SK-N-SH (cell line): ENCODE measurements around the gene OR5A1. TPM values are rescaled to one million over a fixed set of nuclear protein-coding genes. Genes with fewer than 3 reads are reported as not detected.

ENCODE experiments used
- CTCF ChIA-PET: fragments of 300-600, 350-600 bp; formaldehyde crosslinking; extraction: SDS; loops from one replicate; lab custom pipeline; 2021; lab: Yijun Ruan, JAX
- POLR2A ChIA-PET: fragments of 350-600 bp; sonication (Branson Sonifier 250); formaldehyde crosslinking; extraction: SDS; loops from one replicate; lab custom pipeline; 2020; ENCODE audit warnings: antibody characterized with exemption, inconsistent platforms; lab: Yijun Ruan, JAX
- DNase-seq: peaks from one replicate; pipeline ENCODE4 v3.0.0; 2012
- H2AFZ ChIP-seq: fragments of 200-600 bp; sonication (generic); 2 replicates; pipeline ENCODE4 v1.8.1; 2016; ENCODE audit warnings: antibody characterized with exemption, mild to moderate bottlenecking, low read depth
- H3F3A ChIP-seq: fragments of 200-600 bp; sonication (generic); replicated peaks from 2 replicates; pipeline ENCODE3; 2016; ENCODE audit warnings: antibody characterized with exemption, mild to moderate bottlenecking; ENCODE audit not compliant: insufficient read depth
- H3K27ac ChIP-seq, 2 experiments: fragments of 200-500 bp in 1 of 2; fragments of 200-600 bp in 1 of 2; sonication (Bioruptor generic) in 1 of 2; sonication (generic), shearing (Covaris generic) in 1 of 2; 2 replicates each; pipeline versions ENCODE4 v1.5.1 to v1.6.1; 2014 to 2016; ENCODE audit warnings: low read depth in 2 of 2, inconsistent platforms in 1 of 2, low read length in 1 of 2, mild to moderate bottlenecking in 1 of 2, mixed read lengths in 1 of 2
- H3K27me3 ChIP-seq: fragments of 200-600 bp; sonication (generic), shearing (Covaris generic); 2 replicates; pipeline ENCODE4 v1.6.1; 2016; ENCODE audit warnings: mixed run types; ENCODE audit not compliant: insufficient read depth
- H3K36me3 ChIP-seq, 2 experiments: fragments of 200-500 bp in 1 of 2; fragments of 200-600 bp in 1 of 2; sonication (Bioruptor generic) in 1 of 2; sonication (generic) in 1 of 2; replicated peaks in 1 of 2; 2 replicates each; pipeline versions ENCODE3 to v1.5.1; 2014 to 2016; ENCODE audit warnings: low read length in 1 of 2, mild to moderate bottlenecking in 1 of 2; ENCODE audit not compliant: insufficient read depth in 2 of 2, control insufficient read depth in 1 of 2
- H3K4me1 ChIP-seq, 2 experiments: fragments of 200-500 bp in 1 of 2; fragments of 200-600 bp in 1 of 2; sonication (Bioruptor generic) in 1 of 2; sonication (generic), shearing (Covaris generic) in 1 of 2; 2 replicates each; pipeline versions ENCODE4 v1.5.1 to v1.6.1; 2014 to 2016; ENCODE audit warnings: low read depth in 1 of 2, low read length in 1 of 2, mixed run types in 1 of 2; ENCODE audit not compliant: insufficient read depth in 2 of 2, control insufficient read depth in 1 of 2
- H3K4me2 ChIP-seq: fragments of 200-600 bp; sonication (generic), shearing (Covaris generic); 2 replicates; pipeline ENCODE4 v1.6.1; 2017; ENCODE audit warnings: mixed run types
- H3K4me3 ChIP-seq, 2 experiments: fragments of 200-500 bp in 1 of 2; fragments of 200-600 bp in 1 of 2; sonication (Bioruptor generic) in 1 of 2; sonication (generic), shearing (Covaris generic) in 1 of 2; 2 replicates each; pipeline versions ENCODE4 v1.5.1 to v1.8.1; 2014 to 2016; ENCODE audit warnings: low read depth in 2 of 2, inconsistent platforms in 1 of 2, low read length in 1 of 2, mild to moderate bottlenecking in 1 of 2, mixed read lengths in 1 of 2, moderate library complexity in 1 of 2
- H3K79me2 ChIP-seq: fragments of 200-600 bp; sonication (generic); 2 replicates; pipeline ENCODE4 v1.8.1; 2017; ENCODE audit warnings: mild to moderate bottlenecking; ENCODE audit not compliant: insufficient read depth
- H3K9ac ChIP-seq: fragments of 200-600 bp; sonication (generic); 2 replicates; pipeline ENCODE4 v1.6.1; 2017; ENCODE audit warnings: mixed run types
- H3K9me2 ChIP-seq: fragments of 200-600 bp; sonication (generic); 2 replicates; pipeline ENCODE4 v1.6.1; 2017; ENCODE audit warnings: mixed run types
- H3K9me3 ChIP-seq: fragments of 200-600 bp; sonication (generic); 2 replicates; pipeline ENCODE4 v1.6.1; 2017; ENCODE audit warnings: mixed run types, mild to moderate bottlenecking, moderate library complexity
- H4K20me1 ChIP-seq: fragments of 200-600 bp; sonication (generic); 2 replicates; pipeline ENCODE4 v1.6.1; 2017; ENCODE audit warnings: mild to moderate bottlenecking, mixed run types; ENCODE audit not compliant: insufficient read depth
- CHD2 ChIP-seq: fragments of 150-350 bp; IDR thresholded peaks from 2 replicates; pipeline ENCODE4 v1.6.1; 2018; ENCODE audit warnings: low read length; ENCODE audit not compliant: partially characterized antibody
- ELF1 ChIP-seq: IDR thresholded peaks from 2 replicates; pipeline ENCODE4 v1.4.0; 2012
- FOSL2 ChIP-seq: IDR thresholded peaks from 2 replicates; pipeline ENCODE4 v1.4.0; 2012; ENCODE audit warnings: low read depth, mild to moderate bottlenecking, moderate library complexity, borderline replicate concordance
- FOXJ3 ChIP-seq: sonication (generic); formaldehyde crosslinking; IDR thresholded peaks from 2 replicates; pipeline ENCODE4 v1.5.1; 2020; ENCODE audit warnings: mild to moderate bottlenecking, missing genetic modification reagents
- GATA2 ChIP-seq: sonication (generic); formaldehyde crosslinking; IDR thresholded peaks from 2 replicates; pipeline ENCODE4 v1.5.0; 2020; ENCODE audit warnings: mild to moderate bottlenecking, missing genetic modification reagents
- JUND ChIP-seq: IDR thresholded peaks from 2 replicates; pipeline ENCODE4 v1.4.0; 2012
- MEF2A ChIP-seq: IDR thresholded peaks from 2 replicates; pipeline ENCODE4 v1.4.0; 2012; ENCODE audit warnings: low read depth, borderline replicate concordance
- MXI1 ChIP-seq: IDR thresholded peaks from 2 replicates; pipeline ENCODE4 v1.6.1; 2012; ENCODE audit warnings: mild to moderate bottlenecking, low read depth, low read length, improper control_type of control experiment
- NRF1 ChIP-seq: IDR thresholded peaks from 2 replicates; pipeline ENCODE4 v1.6.1; 2012; ENCODE audit warnings: low read depth, mild to moderate bottlenecking, low read length
- POLR2AphosphoS5 ChIP-seq: IDR thresholded peaks from 2 replicates; pipeline ENCODE4 v1.6.1; 2012; ENCODE audit warnings: low read depth, low read length
- RAD21 ChIP-seq: IDR thresholded peaks from 2 replicates; pipeline ENCODE4 v1.6.1; 2012; ENCODE audit warnings: mild to moderate bottlenecking, low read length
- RFX5 ChIP-seq: IDR thresholded peaks from 2 replicates; pipeline ENCODE4 v1.6.1; 2012; ENCODE audit warnings: mild to moderate bottlenecking, improper control_type of control experiment, low read length
- SIN3A ChIP-seq: IDR thresholded peaks from 2 replicates; pipeline ENCODE4 v1.6.1; 2012; ENCODE audit warnings: low read depth, mild to moderate bottlenecking, low read length, moderate library complexity, borderline replicate concordance
- TCF12 ChIP-seq: IDR thresholded peaks from 2 replicates; pipeline ENCODE4 v1.4.0; 2012
- TEAD4 ChIP-seq: IDR thresholded peaks from 2 replicates; pipeline ENCODE4 v1.4.0; 2012; ENCODE audit warnings: mild to moderate bottlenecking, borderline replicate concordance; ENCODE audit not compliant: insufficient read depth
- WGBS: methylation state at CpG from one replicate; pipeline ENCODE4 v1.1.6; 2017; ENCODE audit warnings: low lambda C conversion rate; 5-methylcytosine and 5-hydroxymethylcytosine counted together
- polyA plus RNA-seq, 3 experiments: library from polyadenylated mRNA; depleted of rRNA; stranded (reverse); fragments of >200 nt; gene quantifications; 2 replicates each; pipeline ENCODE4 v1.2.3, GENCODE V29; 2012
- TF ChIP-seq, protein P1 (sequence below): IDR thresholded peaks from 2 replicates; pipeline ENCODE4; 2012
- TF ChIP-seq, protein P2 (sequence below): IDR thresholded peaks from 2 replicates; pipeline ENCODE4 v1.4.0; 2012; ENCODE audit warnings: low read depth
- TF ChIP-seq, protein P3 (sequence below): IDR thresholded peaks from 2 replicates; pipeline ENCODE4 v1.4.0; 2012; ENCODE audit warnings: low read depth, borderline replicate concordance
- TF ChIP-seq, protein P4 (sequence below): fragments of 200-600 bp; sonication (generic); IDR thresholded peaks from 2 replicates; pipeline ENCODE4 v1.6.1; 2017; ENCODE audit warnings: antibody characterized with exemption, mild to moderate bottlenecking, moderate library complexity

The OR5A1 gene
- not detected in 2 replicates for polyA plus RNA-seq (2012; rRNA removed)
- polyA plus RNA-seq (2012; cell fraction: cytosol; rRNA removed): not detected in 2 replicates
- polyA plus RNA-seq (2012; cell fraction: nucleus; rRNA removed): not detected in 2 replicates

DNA sequence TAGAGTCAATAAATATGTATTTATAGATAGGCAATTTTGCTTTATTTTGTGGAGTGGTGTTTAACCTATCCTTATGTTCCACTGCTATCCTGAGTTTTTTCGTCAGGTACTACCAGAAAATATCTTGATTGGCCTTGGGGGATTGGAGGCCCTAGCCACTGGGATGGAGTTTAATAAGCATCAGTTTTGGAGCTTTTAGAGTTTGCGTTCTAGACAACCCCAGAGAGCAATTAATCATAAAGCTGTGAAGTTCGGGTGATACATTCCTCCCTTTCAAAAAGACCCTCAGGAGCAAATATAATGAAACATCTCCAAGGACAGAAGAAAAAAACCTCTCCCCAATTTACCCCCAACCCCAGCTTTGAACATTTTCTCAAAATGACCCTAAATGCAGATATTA lies at the start of gene OR5A1:
TSS of gene OR5A1 (plus strand) at position 301 of the 400 bp plus-strand sequence. CDS start 6,700 bp downstream, outside the sequence.
- no peak within 1 kb of the TSS for H2AFZ ChIP-seq
- CTCF ChIA-PET: no interaction called here
- no peaks in the 10 kb centered on the region for H3K9me3 ChIP-seq
- H3K27ac ChIP-seq: no peak within 1 kb of the TSS
- H3F3A ChIP-seq: no peaks in the 10 kb centered on the region
- no peaks in the 10 kb centered on the region for H3K9me2 ChIP-seq
- no peaks in the 10 kb centered on the region for H3K79me2 ChIP-seq
- no peak for DNase-seq
- no peaks in the 10 kb centered on the region for H3K36me3 ChIP-seq
- TF ChIP-seq ELF1 (no peak), JUND (no peak), POLR2AphosphoS5 (no peak), RAD21 (no peak), CHD2 (no peak), SIN3A (no peak), MEF2A (no peak), NRF1 (no peak), GATA2 (CRISPR knock-in tag) (no peak), RFX5 (no peak), TEAD4 (no peak), FOSL2 (no peak), TCF12 (no peak), FOXJ3 (CRISPR knock-in tag) (no peak), MXI1 (no peak)
- TF ChIP-seq, protein P1, sequence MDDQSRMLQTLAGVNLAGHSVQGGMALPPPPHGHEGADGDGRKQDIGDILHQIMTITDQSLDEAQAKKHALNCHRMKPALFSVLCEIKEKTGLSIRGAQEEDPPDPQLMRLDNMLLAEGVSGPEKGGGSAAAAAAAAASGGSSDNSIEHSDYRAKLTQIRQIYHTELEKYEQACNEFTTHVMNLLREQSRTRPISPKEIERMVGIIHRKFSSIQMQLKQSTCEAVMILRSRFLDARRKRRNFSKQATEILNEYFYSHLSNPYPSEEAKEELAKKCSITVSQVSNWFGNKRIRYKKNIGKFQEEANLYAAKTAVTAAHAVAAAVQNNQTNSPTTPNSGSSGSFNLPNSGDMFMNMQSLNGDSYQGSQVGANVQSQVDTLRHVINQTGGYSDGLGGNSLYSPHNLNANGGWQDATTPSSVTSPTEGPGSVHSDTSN: no peak
- TF ChIP-seq, protein P2, sequence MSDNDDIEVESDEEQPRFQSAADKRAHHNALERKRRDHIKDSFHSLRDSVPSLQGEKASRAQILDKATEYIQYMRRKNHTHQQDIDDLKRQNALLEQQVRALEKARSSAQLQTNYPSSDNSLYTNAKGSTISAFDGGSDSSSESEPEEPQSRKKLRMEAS: no peak
- TF ChIP-seq, protein P3, sequence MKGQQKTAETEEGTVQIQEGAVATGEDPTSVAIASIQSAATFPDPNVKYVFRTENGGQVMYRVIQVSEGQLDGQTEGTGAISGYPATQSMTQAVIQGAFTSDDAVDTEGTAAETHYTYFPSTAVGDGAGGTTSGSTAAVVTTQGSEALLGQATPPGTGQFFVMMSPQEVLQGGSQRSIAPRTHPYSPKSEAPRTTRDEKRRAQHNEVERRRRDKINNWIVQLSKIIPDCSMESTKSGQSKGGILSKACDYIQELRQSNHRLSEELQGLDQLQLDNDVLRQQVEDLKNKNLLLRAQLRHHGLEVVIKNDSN: no peak
- TF ChIP-seq, protein P4, sequence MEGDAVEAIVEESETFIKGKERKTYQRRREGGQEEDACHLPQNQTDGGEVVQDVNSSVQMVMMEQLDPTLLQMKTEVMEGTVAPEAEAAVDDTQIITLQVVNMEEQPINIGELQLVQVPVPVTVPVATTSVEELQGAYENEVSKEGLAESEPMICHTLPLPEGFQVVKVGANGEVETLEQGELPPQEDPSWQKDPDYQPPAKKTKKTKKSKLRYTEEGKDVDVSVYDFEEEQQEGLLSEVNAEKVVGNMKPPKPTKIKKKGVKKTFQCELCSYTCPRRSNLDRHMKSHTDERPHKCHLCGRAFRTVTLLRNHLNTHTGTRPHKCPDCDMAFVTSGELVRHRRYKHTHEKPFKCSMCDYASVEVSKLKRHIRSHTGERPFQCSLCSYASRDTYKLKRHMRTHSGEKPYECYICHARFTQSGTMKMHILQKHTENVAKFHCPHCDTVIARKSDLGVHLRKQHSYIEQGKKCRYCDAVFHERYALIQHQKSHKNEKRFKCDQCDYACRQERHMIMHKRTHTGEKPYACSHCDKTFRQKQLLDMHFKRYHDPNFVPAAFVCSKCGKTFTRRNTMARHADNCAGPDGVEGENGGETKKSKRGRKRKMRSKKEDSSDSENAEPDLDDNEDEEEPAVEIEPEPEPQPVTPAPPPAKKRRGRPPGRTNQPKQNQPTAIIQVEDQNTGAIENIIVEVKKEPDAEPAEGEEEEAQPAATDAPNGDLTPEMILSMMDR: no peak
- TF ChIP-seq, all 33 proteins: peak for 0
- Histone ChIP-seq H3K4me3 (no peak within 1 kb of the TSS), H3K4me1 (no peaks in the 10 kb centered on the region), H3K9ac (no peak within 1 kb of the TSS), H3K27me3 (no peaks in the 10 kb centered on the region; the same call in 1 of the 2 replicates), H4K20me1 (no peaks in the 10 kb centered on the region), H3K4me2 (no peak within 1 kb of the TSS)
- 6% methylated on average over 3 of the region's 3 CpGs for WGBS
- POLR2A ChIA-PET: no interaction called here
